PC-9 (cell line): Measurements from ENCODE around the gene ADAMTS8.

Experiments used
- CTCF ChIP-seq: fragments of 200-600 bp; sonication (generic); conservative IDR thresholded peaks from 2 replicates; pipeline ENCODE4 v1.6.1; 2017; ENCODE audit warnings: mixed run types, antibody characterized with exemption, mild to moderate bottlenecking, moderate library complexity
- EZH2 ChIP-seq: fragments of 200-600 bp; sonication (generic); IDR thresholded peaks from 2 replicates; pipeline ENCODE4 v1.8.0; 2017; ENCODE audit warnings: antibody characterized with exemption, low read depth

- no peak for TF ChIP-seq CTCF
- no peak for TF ChIP-seq EZH2
Measured at GRCh38 chr11:130418756-130419155, 9.7 kb downstream of the ADAMTS8 start.
